ENCODE results near the gene SIRT3.

Gene SIRT3

DNA sequence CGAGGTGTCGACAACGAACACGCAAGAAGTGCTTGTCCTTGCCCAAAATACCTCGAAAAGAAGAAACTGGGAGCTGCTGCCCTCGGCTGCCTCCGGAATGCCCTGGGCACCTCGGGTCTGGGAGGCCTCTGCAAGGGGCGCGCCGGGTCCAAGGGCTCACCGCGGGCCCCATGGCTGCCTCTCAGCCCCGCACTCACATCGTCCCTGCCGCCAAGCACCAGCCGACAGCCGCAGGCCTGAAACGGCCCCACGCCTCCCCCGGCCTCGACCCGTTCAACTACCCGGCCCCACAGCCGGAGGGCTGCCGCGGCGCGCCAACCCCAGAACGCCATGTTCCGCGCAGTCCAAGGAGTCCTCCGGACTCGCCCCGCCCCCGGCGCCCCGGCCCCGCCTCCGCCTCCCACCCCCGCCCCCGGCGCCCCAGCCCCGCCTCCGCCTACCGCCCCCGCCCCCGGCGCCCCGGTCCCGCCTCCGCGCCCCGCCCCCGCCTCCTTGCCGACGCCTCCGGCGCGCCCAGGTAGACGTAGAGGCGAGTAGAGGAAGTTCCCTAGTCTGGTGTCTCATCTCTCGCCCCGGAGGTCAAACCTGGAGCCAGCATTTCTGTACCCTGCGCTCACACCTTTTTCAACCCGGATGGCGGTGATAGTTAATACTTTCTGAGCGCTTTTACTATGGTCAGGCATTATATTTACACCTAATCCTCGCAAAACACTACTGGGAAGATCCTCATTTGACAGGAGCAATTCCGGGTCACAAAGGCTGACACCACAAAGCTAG is at the start of gene SIRT3:
TSS of gene SIRT3 (minus strand) at position 346 of the 777 bp plus-strand sequence. CDS start at position 332, 14 bp downstream.
- Histone ChIP-seq H3F3A (ENCODE audit: low read depth) (peaks cover 4% of the 10 kb centered on the region), H3K79me2 (ENCODE audit: insufficient read depth, low read length) (peaks cover 49% of the 10 kb centered on the region), H3K4me3 (ENCODE audit: low read length, poor library complexity, severe bottlenecking) (peak within 1 kb of the TSS; percentile 99), H4K20me1 (ENCODE audit: insufficient read depth, low read length, poor library complexity, severe bottlenecking) (peaks cover 20% of the 10 kb centered on the region), H3K9me3 (ENCODE audit: insufficient read depth, low read depth, low read length) (no peaks in the 10 kb centered on the region), H3K27me3 (ENCODE audit: insufficient read depth, low read length, poor library complexity, severe bottlenecking) (no peaks in the 10 kb centered on the region), H3K36me3 (ENCODE audit: insufficient read depth, low read length) (no peaks in the 10 kb centered on the region), H3K4me2 (ENCODE audit: low read depth, low read length, poor library complexity, severe bottlenecking) (peak within 1 kb of the TSS; percentile 91), H3K9ac (ENCODE audit: low read depth, low read length, poor library complexity, severe bottlenecking) (peak within 1 kb of the TSS; percentile 93), H3K9me2 (replicated peaks; ENCODE audit: low read depth, low read length) (no peaks in the 10 kb centered on the region), H3K4me1 (ENCODE audit: insufficient read depth, low read length, poor library complexity, severe bottlenecking) (peaks cover 28% of the 10 kb centered on the region), H2AFZ (ENCODE audit: low read length) (peak within 1 kb of the TSS; percentile 95)
- no peak for TF ChIP-seq EZH2phosphoT487 (IDR thresholded peaks at IDR 0.05; ENCODE audit: borderline replicate concordance)
- TF ChIP-seq, protein P1, sequence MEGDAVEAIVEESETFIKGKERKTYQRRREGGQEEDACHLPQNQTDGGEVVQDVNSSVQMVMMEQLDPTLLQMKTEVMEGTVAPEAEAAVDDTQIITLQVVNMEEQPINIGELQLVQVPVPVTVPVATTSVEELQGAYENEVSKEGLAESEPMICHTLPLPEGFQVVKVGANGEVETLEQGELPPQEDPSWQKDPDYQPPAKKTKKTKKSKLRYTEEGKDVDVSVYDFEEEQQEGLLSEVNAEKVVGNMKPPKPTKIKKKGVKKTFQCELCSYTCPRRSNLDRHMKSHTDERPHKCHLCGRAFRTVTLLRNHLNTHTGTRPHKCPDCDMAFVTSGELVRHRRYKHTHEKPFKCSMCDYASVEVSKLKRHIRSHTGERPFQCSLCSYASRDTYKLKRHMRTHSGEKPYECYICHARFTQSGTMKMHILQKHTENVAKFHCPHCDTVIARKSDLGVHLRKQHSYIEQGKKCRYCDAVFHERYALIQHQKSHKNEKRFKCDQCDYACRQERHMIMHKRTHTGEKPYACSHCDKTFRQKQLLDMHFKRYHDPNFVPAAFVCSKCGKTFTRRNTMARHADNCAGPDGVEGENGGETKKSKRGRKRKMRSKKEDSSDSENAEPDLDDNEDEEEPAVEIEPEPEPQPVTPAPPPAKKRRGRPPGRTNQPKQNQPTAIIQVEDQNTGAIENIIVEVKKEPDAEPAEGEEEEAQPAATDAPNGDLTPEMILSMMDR (conservative IDR thresholded peaks at IDR 0.05; ENCODE audit: low read length) = no peak; the same call in 1 of the 2 replicates

DNA sequence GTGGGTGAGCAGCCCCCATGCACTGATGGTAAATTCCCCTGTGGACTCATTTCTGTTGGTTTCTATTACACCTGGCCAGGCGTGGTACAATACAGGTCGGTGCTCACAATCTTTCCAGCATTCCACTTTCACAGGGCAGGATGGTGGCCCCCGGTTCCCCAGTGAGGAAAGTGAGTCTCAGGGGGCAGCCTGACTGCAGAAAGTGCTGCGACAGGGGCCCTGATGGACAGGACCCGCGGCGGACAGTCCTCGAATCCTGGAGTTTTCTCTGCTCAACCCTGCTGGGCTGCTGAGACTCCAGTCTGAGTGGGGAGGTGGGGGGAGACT is 49.7 kb upstream of the SIRT3 start:
- Histone ChIP-seq H3K9me3 (ENCODE audit: insufficient read depth, low read depth, low read length) (no peaks in the 10 kb centered on the region), H3K9me2 (replicated peaks; ENCODE audit: low read depth, low read length) (no peaks in the 10 kb centered on the region), H3K4me1 (ENCODE audit: insufficient read depth, low read length, poor library complexity, severe bottlenecking) (peaks cover 37% of the 10 kb centered on the region), H3K4me2 (ENCODE audit: low read depth, low read length, poor library complexity, severe bottlenecking) (no peak overlapping the region), H3K4me3 (ENCODE audit: low read length, poor library complexity, severe bottlenecking) (no peak overlapping the region), H2AFZ (ENCODE audit: low read length) (no peak overlapping the region), H3K79me2 (ENCODE audit: insufficient read depth, low read length) (peaks cover 30% of the 10 kb centered on the region; the same call in 1 of the 2 replicates), H3K36me3 (ENCODE audit: insufficient read depth, low read length) (no peaks in the 10 kb centered on the region), H3K27me3 (ENCODE audit: insufficient read depth, low read length, poor library complexity, severe bottlenecking) (no peaks in the 10 kb centered on the region), H3K9ac (ENCODE audit: low read depth, low read length, poor library complexity, severe bottlenecking) (no peak overlapping the region), H3F3A (ENCODE audit: low read depth) (no peaks in the 10 kb centered on the region), H4K20me1 (ENCODE audit: insufficient read depth, low read length, poor library complexity, severe bottlenecking) (peaks cover 3% of the 10 kb centered on the region)
- TF ChIP-seq EZH2phosphoT487 (IDR thresholded peaks at IDR 0.05; ENCODE audit: borderline replicate concordance) = no peak
- TF ChIP-seq, protein P1 (conservative IDR thresholded peaks at IDR 0.05; ENCODE audit: low read length) = no peak

DNA sequence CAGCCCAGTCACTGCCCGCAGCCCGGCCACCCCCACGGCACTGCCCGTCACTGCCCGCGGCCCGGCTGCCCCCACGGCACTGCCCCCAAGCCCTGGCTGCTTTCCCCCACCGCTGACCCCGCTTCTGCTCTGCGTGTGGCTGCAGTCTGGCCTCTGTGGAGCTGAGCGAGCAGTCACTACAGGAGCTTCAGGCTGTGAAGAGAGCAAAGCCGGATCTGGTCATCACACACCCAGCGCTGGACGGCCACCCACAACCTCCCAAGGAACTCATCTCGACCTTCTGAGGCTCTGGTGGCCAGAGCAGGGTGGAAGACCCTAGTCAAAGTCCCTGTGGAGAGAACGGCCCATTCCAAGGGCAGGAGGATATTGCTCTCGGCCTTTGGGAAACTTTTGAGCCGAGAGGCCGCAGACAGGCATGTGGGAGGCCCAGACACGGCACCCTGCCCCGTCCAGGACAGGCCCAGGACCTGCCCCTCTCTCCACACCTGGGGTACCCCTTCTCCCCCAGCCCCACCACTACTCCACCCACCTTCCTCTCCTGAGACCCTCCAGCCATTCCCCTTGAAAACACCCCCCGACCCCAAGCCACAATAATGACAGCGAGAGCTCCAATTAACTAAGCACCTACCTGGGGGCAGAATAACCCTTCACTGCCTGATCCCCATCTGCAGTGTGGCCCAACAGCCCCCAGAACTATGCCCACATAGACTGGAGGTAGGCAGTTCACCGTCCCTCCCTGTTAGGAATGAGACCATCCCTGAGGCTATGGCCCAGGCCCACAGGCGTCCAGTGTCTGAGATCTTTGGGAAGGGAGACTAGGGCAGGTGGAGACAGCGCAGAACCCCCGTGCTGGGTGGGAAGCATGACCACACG is 49.1 kb upstream of the SIRT3 start:
- Histone ChIP-seq H3K9me2 (replicated peaks; ENCODE audit: low read depth, low read length) (no peaks in the 10 kb centered on the region), H2AFZ (ENCODE audit: low read length) (no peak overlapping the region), H3K4me3 (ENCODE audit: low read length, poor library complexity, severe bottlenecking) (no peak overlapping the region), H3K36me3 (ENCODE audit: insufficient read depth, low read length) (no peaks in the 10 kb centered on the region), H4K20me1 (ENCODE audit: insufficient read depth, low read length, poor library complexity, severe bottlenecking) (peaks cover under 1% of the 10 kb centered on the region), H3K27me3 (ENCODE audit: insufficient read depth, low read length, poor library complexity, severe bottlenecking) (no peaks in the 10 kb centered on the region), H3K4me2 (ENCODE audit: low read depth, low read length, poor library complexity, severe bottlenecking) (no peak overlapping the region), H3K9me3 (ENCODE audit: insufficient read depth, low read depth, low read length) (no peaks in the 10 kb centered on the region), H3K79me2 (ENCODE audit: insufficient read depth, low read length) (peaks cover 24% of the 10 kb centered on the region; the same call in 1 of the 2 replicates), H3F3A (ENCODE audit: low read depth) (no peaks in the 10 kb centered on the region), H3K4me1 (ENCODE audit: insufficient read depth, low read length, poor library complexity, severe bottlenecking) (peaks cover 31% of the 10 kb centered on the region), H3K9ac (ENCODE audit: low read depth, low read length, poor library complexity, severe bottlenecking) (no peak overlapping the region)
- TF ChIP-seq EZH2phosphoT487 (IDR thresholded peaks at IDR 0.05; ENCODE audit: borderline replicate concordance) = no peak
- TF ChIP-seq, protein P1 (conservative IDR thresholded peaks at IDR 0.05; ENCODE audit: low read length) = no peak

All from Loucy (cell line).